Calu3 (cell line): ENCODE measurements around the gene CAMSAP1. TPM values are rescaled to one million over a fixed set of nuclear protein-coding genes. Genes with fewer than 3 reads are reported as not detected.

Experiments
- BruUV-seq: library from RNA; stranded (reverse); fragments of 400-500 nt; replicated peaks from 2 replicates; lab custom pipeline; 2021; lab: Mats Ljungman, UMichigan
- CTCF ChIA-PET: fragments of 300-600 bp; sonication (Branson Sonifier 250); formaldehyde crosslinking; loops from one replicate; lab custom pipeline; 2022; ENCODE audit warnings: antibody characterized with exemption; lab: Charles Lee
- DNase-seq: peaks from one replicate; pipeline ENCODE4 v3.0.0; 2022
- H3K27ac Mint-ChIP-seq: one replicate; pipeline ENCODE4 v1.8.0; 2022; ENCODE audit warnings: mixed read lengths; ENCODE audit not compliant: unreplicated experiment
- H3K27me3 Mint-ChIP-seq: one replicate; pipeline ENCODE4 v1.8.0; 2022; ENCODE audit warnings: mixed read lengths; ENCODE audit not compliant: unreplicated experiment
- H3K36me3 Mint-ChIP-seq: one replicate; pipeline ENCODE4 v1.8.0; 2022; ENCODE audit warnings: mild to moderate bottlenecking, moderate library complexity, mixed read lengths; ENCODE audit not compliant: insufficient read depth, unreplicated experiment
- H3K4me1 Mint-ChIP-seq: one replicate; pipeline ENCODE4 v1.8.0; 2022; ENCODE audit warnings: mild to moderate bottlenecking, low read depth, mixed read lengths; ENCODE audit not compliant: unreplicated experiment
- H3K4me3 Mint-ChIP-seq: one replicate; pipeline ENCODE4 v1.8.0; 2022; ENCODE audit warnings: mild to moderate bottlenecking, low read depth, moderate library complexity, mixed read lengths; ENCODE audit not compliant: unreplicated experiment
- H3K9me3 Mint-ChIP-seq: one replicate; pipeline ENCODE4 v1.8.0; 2022; ENCODE audit warnings: low read depth, mixed read lengths; ENCODE audit not compliant: unreplicated experiment
- intact Hi-C: fragments of 100-400 bp; cut with micrococcal nuclease; formaldehyde crosslinking; loops from one replicate; pipeline ENCODE4 v1.10.0; 2022; ENCODE audit not compliant: unreplicated experiment
- total RNA-seq: library from RNA; stranded (reverse); gene quantifications from 2 replicates; pipeline ENCODE4 v1.2.3, GENCODE V29; 2022
- TF ChIP-seq, protein P1 (sequence below): fragments of 200-600 bp; IDR thresholded peaks from one replicate; pipeline ENCODE4 v1.8.0; 2022; ENCODE audit warnings: antibody characterized with exemption; ENCODE audit not compliant: unreplicated experiment

The CAMSAP1 gene
- total RNA-seq, 1 experiment from 2014 or later, result 28.1 TPM

DNA sequence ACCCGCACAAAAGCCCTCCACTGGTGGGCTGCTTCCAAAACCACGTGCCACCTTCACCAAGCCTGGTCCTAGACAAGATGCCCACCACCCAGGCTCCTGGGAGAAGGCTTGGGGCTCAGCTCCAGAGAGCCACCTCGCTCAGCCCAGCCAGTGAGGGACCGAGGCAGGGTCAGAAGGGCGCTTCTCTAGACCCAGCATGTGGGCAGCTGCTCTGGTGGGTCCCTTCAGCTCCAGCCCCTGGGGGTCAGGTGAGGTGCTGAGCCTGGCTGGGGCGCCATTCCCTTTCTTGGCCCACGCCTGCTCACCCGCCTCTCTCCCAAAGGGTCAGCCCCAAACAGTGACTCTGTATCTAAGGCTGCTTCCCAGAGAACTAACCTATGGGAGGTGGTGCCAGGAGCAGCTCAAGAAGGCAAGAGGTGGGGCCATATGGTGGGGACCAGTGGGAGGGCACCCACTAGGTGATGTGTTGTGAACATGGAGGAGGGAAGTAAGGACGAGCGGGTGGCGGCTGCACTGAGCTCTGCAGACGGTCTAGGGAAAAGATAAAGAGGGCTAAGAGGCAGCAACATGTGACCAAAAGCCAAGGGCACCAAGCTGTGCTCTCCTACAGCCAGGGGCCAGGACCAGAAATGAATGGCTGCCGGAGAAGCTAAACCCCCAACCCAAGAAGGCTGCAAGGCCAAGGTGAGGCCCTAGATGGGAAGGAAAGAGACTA lies 79.3 kb downstream of the CAMSAP1 start:
- TF ChIP-seq, protein P1, sequence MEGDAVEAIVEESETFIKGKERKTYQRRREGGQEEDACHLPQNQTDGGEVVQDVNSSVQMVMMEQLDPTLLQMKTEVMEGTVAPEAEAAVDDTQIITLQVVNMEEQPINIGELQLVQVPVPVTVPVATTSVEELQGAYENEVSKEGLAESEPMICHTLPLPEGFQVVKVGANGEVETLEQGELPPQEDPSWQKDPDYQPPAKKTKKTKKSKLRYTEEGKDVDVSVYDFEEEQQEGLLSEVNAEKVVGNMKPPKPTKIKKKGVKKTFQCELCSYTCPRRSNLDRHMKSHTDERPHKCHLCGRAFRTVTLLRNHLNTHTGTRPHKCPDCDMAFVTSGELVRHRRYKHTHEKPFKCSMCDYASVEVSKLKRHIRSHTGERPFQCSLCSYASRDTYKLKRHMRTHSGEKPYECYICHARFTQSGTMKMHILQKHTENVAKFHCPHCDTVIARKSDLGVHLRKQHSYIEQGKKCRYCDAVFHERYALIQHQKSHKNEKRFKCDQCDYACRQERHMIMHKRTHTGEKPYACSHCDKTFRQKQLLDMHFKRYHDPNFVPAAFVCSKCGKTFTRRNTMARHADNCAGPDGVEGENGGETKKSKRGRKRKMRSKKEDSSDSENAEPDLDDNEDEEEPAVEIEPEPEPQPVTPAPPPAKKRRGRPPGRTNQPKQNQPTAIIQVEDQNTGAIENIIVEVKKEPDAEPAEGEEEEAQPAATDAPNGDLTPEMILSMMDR, result no peak
- Mint-ChIP-seq H3K4me3 (no peak overlapping the region), H3K27ac (no peak overlapping the region), H3K9me3 (no peaks in the 10 kb centered on the region), H3K4me1 (no peaks in the 10 kb centered on the region), H3K27me3 (no peaks in the 10 kb centered on the region), H3K36me3 (peaks cover 8% of the 10 kb centered on the region)
- CTCF ChIA-PET, result no interaction called here
- DNase-seq, result no peak
- no TSS peak for BruUV-seq
- intact Hi-C loops, result no loop called here

DNA sequence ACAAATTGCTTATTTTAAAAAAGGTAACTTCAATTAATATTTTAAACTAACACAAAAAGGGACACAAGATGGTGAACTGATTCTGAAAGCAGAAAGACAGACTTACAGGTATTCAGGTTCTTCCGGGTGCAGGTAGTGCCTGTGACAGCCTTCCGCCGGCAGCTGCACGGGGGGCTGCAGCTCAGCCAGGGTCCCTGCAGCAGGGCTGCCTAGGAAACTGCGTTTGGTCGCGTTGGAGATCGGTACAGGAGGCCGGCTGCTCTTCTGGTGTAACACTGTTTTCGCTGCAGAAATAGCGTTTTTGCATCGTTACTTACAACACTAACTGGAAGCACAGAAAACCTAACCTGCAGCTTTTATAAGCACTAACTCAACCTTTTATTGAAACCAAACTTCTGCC lies 80.0 kb downstream of the CAMSAP1 start:
- Mint-ChIP-seq H3K36me3 (peaks cover 14% of the 10 kb centered on the region), H3K27me3 (no peaks in the 10 kb centered on the region), H3K4me1 (no peaks in the 10 kb centered on the region), H3K27ac (no peak overlapping the region), H3K9me3 (no peaks in the 10 kb centered on the region), H3K4me3 (no peak overlapping the region)
- intact Hi-C loops, result no loop called here
- BruUV-seq, result no TSS peak
- TF ChIP-seq, protein P1, result no peak
- CTCF ChIA-PET, result no interaction called here
- no peak for DNase-seq

DNA sequence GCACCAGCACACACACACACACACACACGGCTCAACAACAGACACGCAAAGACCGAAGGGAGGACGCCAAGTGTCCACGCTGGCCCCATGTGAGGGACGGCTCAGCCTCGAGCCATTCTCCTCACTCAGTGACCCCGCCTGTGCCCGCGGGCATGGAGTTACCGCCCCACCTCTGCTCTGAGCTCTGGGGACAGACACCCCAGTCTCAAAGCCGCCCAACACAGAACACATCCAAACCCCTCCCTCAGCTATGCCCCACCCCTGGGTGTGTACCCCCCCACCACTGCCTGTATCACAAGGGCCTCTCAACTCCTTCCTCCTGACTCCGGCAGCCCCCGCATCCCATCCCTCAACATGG lies 81.2 kb downstream of the CAMSAP1 start:
- TF ChIP-seq, protein P1, result no peak
- Mint-ChIP-seq H3K4me3 (no peak overlapping the region), H3K9me3 (no peaks in the 10 kb centered on the region), H3K4me1 (no peaks in the 10 kb centered on the region), H3K27me3 (no peaks in the 10 kb centered on the region), H3K36me3 (peaks cover 21% of the 10 kb centered on the region), H3K27ac (no peak overlapping the region)
- no peak for DNase-seq
- CTCF ChIA-PET, result no interaction called here
- intact Hi-C loops, result no loop called here
- BruUV-seq, result no TSS peak

DNA sequence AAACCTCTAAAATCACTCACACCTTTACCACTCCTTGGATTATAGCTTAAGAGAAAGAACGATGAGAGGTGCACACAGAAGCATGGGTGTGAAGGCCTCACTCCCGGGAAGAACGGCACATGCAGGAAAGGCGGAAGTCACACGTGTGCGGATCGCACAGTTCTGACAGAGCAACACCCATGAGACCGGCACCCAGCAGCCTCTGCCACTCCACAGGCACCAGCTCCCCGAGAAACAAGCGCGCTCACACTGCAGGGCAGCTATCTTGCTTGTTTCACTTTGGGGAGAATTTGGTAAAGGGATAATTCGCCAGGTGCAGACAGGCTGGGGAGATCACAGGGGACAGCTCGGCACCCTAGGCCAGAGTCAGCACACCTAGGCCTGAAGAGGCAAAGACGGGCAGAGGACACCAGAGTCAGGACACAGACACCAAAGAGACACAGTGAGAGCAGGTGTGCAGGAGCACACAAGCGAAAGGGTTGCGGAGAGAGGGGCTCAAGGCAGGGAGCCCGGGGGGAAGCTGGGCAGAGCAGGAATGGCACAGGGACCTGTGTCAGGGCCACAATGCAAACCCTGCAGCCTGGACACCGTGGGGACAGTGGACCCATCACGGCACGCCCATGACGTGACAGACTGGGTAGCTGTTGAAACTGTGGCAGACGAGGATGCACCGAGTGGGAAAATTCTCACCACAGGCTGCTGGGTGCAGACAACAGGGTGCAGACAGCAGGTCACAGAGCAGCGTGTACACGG lies 81.7 kb downstream of the CAMSAP1 start:
- Mint-ChIP-seq H3K4me1 (no peaks in the 10 kb centered on the region), H3K9me3 (no peaks in the 10 kb centered on the region), H3K36me3 (peaks cover 26% of the 10 kb centered on the region), H3K27ac (no peak overlapping the region), H3K27me3 (no peaks in the 10 kb centered on the region), H3K4me3 (no peak overlapping the region)
- CTCF ChIA-PET, result no interaction called here
- intact Hi-C loops, result no loop called here
- BruUV-seq, result no TSS peak
- TF ChIP-seq, protein P1, result no peak
- no peak for DNase-seq
